Tibial nerve (tissue), 4 donors: Measurements from ENCODE around the gene CBARP. TPM values are rescaled to one million over a fixed set of nuclear protein-coding genes. Genes with fewer than 3 reads are reported as not detected.

Source experiments
- DNase-seq, 2 donors: peaks; one replicate each; pipeline ENCODE4 v3.0.0-alpha.2; 2019; ENCODE audit warnings: low spot score in 2 of 2
- H3K27ac ChIP-seq, 4 donors: fragments of 200-600 bp; sonication (generic) in 3 of 4; one replicate each; pipeline ENCODE4 v1.5.1; 2017 to 2019; ENCODE audit warnings: mild to moderate bottlenecking in 1 of 4
- H3K27me3 ChIP-seq, 2 donors: fragments of 200-600 bp; sonication (generic) in 1 of 2; one replicate each; pipeline versions ENCODE4 v1.5.1 to v1.6.0; 2017 to 2019
- H3K36me3 ChIP-seq, 3 donors: fragments of 200-600 bp; sonication (generic); one replicate each; pipeline ENCODE4 v1.5.1; 2018 to 2019
- H3K4me1 ChIP-seq, 4 donors: fragments of 200-600 bp; sonication (generic) in 3 of 4; one replicate each; pipeline ENCODE4 v1.5.1; 2017 to 2019
- H3K4me3 ChIP-seq, 4 donors: fragments of 200-600 bp; sonication (generic) in 3 of 4; one replicate each; pipeline ENCODE4 v1.5.1; 2017 to 2019; ENCODE audit warnings: mild to moderate bottlenecking in 1 of 4, moderate library complexity in 1 of 4
- H3K9me3 ChIP-seq, 4 donors: fragments of 200-600 bp; sonication (generic) in 3 of 4; one replicate each; pipeline ENCODE4 v1.5.1; 2017 to 2019
- EP300 ChIP-seq, 2 donors: sonication (generic); formaldehyde crosslinking; IDR thresholded peaks; one replicate each; pipeline ENCODE4 v1.6.1; 2017; ENCODE audit warnings: antibody characterized with exemption in 2 of 2, mild to moderate bottlenecking in 1 of 2
- POLR2A ChIP-seq, 2 donors: fragments of 450-650 bp; IDR thresholded peaks; one replicate each; pipeline ENCODE4 v1.6.1; 2017; ENCODE audit warnings: antibody characterized with exemption in 2 of 2, mild to moderate bottlenecking in 2 of 2, moderate library complexity in 2 of 2
- WGBS, 2 donors: methylation state at CpG; one replicate each; pipeline ENCODE4 v1.1.5; 2018; 5-methylcytosine and 5-hydroxymethylcytosine counted together
- total RNA-seq, 4 donors: library from RNA; depleted of rRNA; stranded (reverse); fragments of >200 nt; gene quantifications; one replicate each; pipeline ENCODE4 v1.1.0, GENCODE V29; 2016
- TF ChIP-seq, protein P1 (sequence below), 5 experiments: fragments of 200-600 bp in 3 of 5; fragments of 450-650 bp in 2 of 5; sonication (generic) in 3 of 5; IDR thresholded peaks; one replicate each; pipeline ENCODE4 v1.5.1; 2016 to 2019; ENCODE audit warnings: antibody characterized with exemption in 5 of 5, mild to moderate bottlenecking in 3 of 5, moderate library complexity in 2 of 5

The CBARP gene
- total RNA-seq, 4 donors from 2014 or later = 0.22 to 3.9 (median 1.4) TPM

DNA sequence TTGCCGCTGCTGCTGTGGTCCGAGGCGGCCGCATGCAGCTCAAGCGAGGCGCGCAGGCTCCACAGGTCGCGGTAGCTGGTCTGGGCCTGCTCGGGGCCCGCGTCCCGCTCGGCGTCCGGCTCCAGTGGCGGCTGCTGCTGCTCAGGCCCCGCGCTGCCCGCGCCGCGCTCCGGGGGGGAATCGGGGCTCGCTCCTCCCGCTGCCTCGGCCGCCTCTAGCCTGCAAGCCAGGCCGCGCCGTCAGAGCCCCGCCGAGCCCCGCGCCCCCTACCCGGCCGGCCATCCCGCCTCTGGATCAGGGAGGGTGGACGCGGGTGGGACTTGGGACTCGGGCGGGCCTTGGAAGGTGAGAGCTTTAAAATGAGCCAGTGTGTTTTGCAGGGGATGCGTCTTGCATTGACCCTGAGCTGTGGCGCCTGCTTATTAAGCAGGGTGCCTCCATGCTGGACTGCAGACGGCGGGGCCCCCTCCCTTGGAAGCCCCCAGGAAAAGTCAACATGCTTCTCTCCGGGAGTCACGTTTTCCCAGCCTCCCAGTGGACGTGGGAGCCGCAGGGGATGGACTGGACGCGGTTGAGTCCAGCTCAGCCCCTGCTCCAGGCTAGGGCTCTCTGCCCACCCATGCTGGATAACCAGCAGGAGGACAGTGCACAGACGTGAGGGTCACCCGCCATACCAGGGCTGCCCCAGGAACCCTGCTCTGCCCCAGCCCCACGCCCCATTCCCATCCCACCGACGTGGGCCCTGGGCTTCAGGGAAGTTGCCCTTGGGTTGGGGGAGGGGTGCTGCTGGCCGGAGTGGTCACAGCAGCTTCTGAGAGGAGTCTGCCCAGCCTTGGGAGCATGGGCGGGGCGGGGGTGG, 7.7 kb downstream of the CBARP start:
- TF ChIP-seq, protein P1, sequence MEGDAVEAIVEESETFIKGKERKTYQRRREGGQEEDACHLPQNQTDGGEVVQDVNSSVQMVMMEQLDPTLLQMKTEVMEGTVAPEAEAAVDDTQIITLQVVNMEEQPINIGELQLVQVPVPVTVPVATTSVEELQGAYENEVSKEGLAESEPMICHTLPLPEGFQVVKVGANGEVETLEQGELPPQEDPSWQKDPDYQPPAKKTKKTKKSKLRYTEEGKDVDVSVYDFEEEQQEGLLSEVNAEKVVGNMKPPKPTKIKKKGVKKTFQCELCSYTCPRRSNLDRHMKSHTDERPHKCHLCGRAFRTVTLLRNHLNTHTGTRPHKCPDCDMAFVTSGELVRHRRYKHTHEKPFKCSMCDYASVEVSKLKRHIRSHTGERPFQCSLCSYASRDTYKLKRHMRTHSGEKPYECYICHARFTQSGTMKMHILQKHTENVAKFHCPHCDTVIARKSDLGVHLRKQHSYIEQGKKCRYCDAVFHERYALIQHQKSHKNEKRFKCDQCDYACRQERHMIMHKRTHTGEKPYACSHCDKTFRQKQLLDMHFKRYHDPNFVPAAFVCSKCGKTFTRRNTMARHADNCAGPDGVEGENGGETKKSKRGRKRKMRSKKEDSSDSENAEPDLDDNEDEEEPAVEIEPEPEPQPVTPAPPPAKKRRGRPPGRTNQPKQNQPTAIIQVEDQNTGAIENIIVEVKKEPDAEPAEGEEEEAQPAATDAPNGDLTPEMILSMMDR (IDR thresholded peaks at IDR 0.05) = no peak
- no peak for TF ChIP-seq POLR2A (IDR thresholded peaks at IDR 0.05)
- no peak for TF ChIP-seq EP300 (IDR thresholded peaks at IDR 0.05)
- Histone ChIP-seq H3K4me3 (no peak overlapping the region), H3K27ac (no peak overlapping the region), H3K4me1 (peaks cover 0 to 25% (median 7%) of the 10 kb centered on the region in 4 donors), H3K27me3 (no peaks in the 10 kb centered on the region), H3K36me3 (peaks cover 0 to 53% (median 6%) of the 10 kb centered on the region in 3 donors), H3K9me3 (no peaks in the 10 kb centered on the region)
- DNase-seq = no peak
- 90% methylated on average over 13 to 59 of the region's 61 CpGs for WGBS, 2 donors

DNA sequence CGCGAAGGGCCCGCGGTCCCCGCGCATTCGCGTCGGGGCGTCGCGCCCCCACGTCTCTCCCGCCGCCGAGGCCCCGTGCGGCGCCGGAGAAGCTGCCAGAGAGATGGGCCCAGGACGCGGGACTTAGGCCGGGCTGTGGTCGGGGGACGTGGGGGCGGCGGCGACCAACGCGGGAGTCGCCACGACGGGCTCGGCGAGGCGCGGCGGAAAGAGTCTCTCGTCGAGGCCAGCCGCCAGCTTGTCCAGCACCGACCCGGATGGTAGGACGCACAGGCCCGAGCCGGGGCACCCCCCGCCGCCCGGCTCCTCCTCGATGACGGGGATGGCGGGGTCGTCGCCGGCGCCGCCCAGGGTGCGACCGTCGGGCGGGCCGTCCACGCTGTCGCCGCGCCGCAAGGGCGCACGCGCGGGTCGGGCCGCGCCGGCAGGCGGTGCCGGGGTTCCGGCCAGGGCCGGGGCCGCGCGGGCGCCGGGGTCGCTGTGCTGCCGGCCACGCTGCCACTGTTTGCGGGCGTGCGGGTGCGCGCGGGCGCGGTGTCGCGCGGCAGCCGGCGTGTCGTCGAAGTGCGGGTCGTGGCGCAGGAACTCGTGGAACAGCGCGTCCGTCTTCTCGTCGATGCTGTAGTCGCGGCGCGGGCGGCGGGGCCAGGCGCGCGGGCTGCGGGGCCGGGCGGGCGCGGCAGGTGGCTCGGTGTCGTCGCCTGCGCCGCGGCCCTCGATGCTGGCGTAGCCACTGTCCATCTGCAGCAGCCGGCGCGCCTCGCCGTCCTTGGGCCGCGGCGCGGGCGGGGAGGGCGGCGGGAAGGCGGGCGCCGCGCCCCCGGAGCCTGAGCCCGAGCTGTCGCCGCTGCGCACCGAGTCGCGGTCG, 8.5 kb downstream of the CBARP start:
- H3K27me3 ChIP-seq = no peaks in the 10 kb centered on the region
- no peaks in the 10 kb centered on the region for H3K9me3 ChIP-seq
- DNase-seq = no peak
- H3K4me1 ChIP-seq = peaks cover 0 to 28% (median 7%) of the 10 kb centered on the region in 4 donors
- 96% methylated on average over 149 to 158 of the region's 158 CpGs for WGBS, 2 donors
- peaks cover 0 to 56% (median 6%) of the 10 kb centered on the region in 3 donors for H3K36me3 ChIP-seq
- no peak overlapping the region for H3K27ac ChIP-seq
- no peak overlapping the region for H3K4me3 ChIP-seq
- TF ChIP-seq EP300 (IDR thresholded peaks at IDR 0.05) (no peak), POLR2A (IDR thresholded peaks at IDR 0.05) (no peak)
- TF ChIP-seq, protein P1 (IDR thresholded peaks at IDR 0.05) = no peak

DNA sequence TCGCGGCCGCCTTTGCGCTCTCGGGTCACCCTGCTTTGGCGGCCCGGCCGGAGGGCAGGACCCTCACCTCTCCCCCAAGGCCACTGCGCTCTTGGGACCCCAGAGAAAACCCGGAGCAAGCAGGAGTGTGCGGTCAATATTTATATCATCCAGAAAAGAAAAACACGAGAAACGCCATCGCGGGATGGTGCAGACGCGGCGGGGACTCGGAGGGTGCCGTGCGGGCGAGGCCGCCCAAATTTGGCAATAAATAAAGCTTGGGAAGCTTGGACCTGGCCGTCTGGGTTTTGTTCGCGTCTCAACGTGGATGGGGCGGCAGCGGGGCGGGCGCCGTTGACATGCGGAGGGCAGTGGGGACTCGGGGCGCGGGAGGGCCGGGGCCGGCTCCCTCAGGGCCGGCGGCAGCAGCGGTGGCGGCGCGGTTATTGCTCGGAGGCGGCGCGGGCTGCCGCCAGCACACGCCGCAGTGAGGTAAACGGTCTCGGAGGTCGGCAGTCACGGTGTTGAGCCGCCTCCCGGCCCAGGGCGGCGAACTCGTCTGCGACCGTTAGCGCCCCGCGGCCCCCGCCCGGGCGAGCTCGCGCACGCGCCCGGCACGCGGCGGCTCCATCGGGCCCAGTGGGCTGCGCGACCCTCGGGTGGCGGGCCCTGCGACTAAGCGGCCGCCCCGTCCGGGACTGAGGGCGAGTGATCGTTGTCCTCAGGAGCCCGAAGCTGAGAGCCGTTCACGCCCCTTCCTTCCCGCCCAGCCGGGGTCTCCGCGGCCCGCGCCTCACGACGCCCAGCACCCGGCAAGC, 9.4 kb downstream of the CBARP start:
- no peak overlapping the region for H3K27ac ChIP-seq
- TF ChIP-seq EP300 (IDR thresholded peaks at IDR 0.05) = no peak
- TF ChIP-seq, protein P1 (IDR thresholded peaks at IDR 0.05) = no peak
- no peak for TF ChIP-seq POLR2A (IDR thresholded peaks at IDR 0.05)
- no peak overlapping the region for H3K4me3 ChIP-seq
- no peaks in the 10 kb centered on the region for H3K27me3 ChIP-seq
- H3K4me1 ChIP-seq = peaks cover 0 to 28% (median 8%) of the 10 kb centered on the region in 4 donors
- peaks cover 0 to 58% (median 6%) of the 10 kb centered on the region in 3 donors for H3K36me3 ChIP-seq
- H3K9me3 ChIP-seq = no peaks in the 10 kb centered on the region
- no peak for DNase-seq
- 95 to 96% methylated on average over 100 of the region's 100 CpGs for WGBS, 2 donors

DNA sequence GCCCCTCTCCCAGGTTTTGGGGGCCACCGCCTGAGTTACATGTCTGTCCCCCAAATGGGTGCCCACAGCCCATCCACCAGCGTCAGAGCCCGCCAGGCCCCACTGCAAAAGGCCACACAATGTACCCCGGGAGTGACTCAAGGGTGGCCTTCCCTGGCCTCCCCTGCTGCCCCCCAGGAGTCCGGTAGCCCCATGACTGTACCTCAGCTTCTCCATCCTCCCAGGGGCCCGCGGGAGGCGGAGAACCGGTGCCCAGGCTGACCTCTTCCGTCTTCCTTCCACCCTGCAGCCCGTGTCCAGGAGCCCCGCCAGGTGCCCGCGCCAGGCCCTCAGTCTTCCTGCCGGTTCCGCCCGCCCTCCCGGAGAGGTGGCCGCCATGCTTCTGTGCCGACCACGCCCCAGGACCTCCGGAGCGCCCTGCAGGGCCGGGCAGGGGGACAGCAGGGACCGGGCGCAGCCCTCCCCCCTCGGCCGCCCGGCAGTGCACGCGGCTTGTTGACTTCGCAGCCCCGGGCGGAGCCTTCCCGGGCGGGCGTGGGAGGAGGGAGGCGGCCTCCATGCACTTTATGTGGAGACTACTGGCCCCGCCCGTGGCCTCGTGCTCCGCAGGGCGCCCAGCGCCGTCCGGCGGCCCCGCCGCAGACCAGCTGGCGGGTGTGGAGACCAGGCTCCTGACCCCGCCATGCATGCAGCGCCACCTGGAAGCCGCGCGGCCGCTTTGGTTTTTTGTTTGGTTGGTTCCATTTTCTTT, 10.3 kb downstream of the CBARP start:
- peaks cover 0 to 67% (median 6%) of the 10 kb centered on the region in 3 donors for H3K36me3 ChIP-seq
- 90 to 91% methylated on average over 39 to 51 of the region's 56 CpGs for WGBS, 2 donors
- TF ChIP-seq EP300 (IDR thresholded peaks at IDR 0.05) (no peak), POLR2A (IDR thresholded peaks at IDR 0.05) (no peak)
- TF ChIP-seq, protein P1 (IDR thresholded peaks at IDR 0.05) = no peak
- H3K4me3 ChIP-seq = no peak overlapping the region
- peak overlapping the region in 1 of 4 donors; percentile 28 for H3K27ac ChIP-seq
- no peaks in the 10 kb centered on the region for H3K9me3 ChIP-seq
- H3K27me3 ChIP-seq = no peaks in the 10 kb centered on the region
- DNase-seq = no peak
- peaks cover 0 to 28% (median 3%) of the 10 kb centered on the region in 4 donors for H3K4me1 ChIP-seq
